AG04450 (cell line): ENCODE measurements around the gene EIF5A. TPM values are rescaled to one million over a fixed set of nuclear protein-coding genes. Genes with fewer than 3 reads are reported as not detected.
A peak's percentile ranks its signal among the peaks of the same experiment; 100 is the strongest.

ENCODE experiments used
- CTCF ChIA-PET: fragments of 300-600, 350-600 bp; formaldehyde crosslinking; extraction: SDS; loops from one replicate; lab custom pipeline; 2022; ENCODE audit warnings: antibody characterized with exemption, inconsistent platforms; lab: Charles Lee
- POLR2A ChIA-PET: fragments of 350-600 bp; formaldehyde crosslinking; extraction: SDS; loops from one replicate; lab custom pipeline; 2021; ENCODE audit warnings: antibody characterized with exemption, inconsistent platforms; lab: Yijun Ruan, JAX
- DNase-seq: peaks from one replicate; pipeline ENCODE4 v3.0.0-alpha.2; 2011; ENCODE audit warnings: low read depth, low spot score
- H3K27ac ChIP-seq: one replicate; pipeline ENCODE4 v1.5.1; 2012; ENCODE audit warnings: low read depth, low read length, control low read depth
- H3K27me3 ChIP-seq: one replicate; pipeline ENCODE4 v1.6.0; 2012; ENCODE audit warnings: low read length; ENCODE audit not compliant: control insufficient read depth, insufficient read depth
- H3K4me3 ChIP-seq: 2 replicates; pipeline ENCODE4 v1.5.1; 2011; ENCODE audit warnings: mild to moderate bottlenecking, low read depth, low read length, control low read depth
- H3K9me3 ChIP-seq: 2 replicates; pipeline ENCODE4 v1.5.1; 2012; ENCODE audit warnings: low read length; ENCODE audit not compliant: control insufficient read depth, insufficient read depth
- CTCF ChIP-seq: IDR thresholded peaks from 2 replicates; pipeline ENCODE4 v1.5.1; 2011; ENCODE audit warnings: low read depth, low read length, control low read depth, inconsistent platforms
- polyA minus RNA-seq: library from RNA; depleted of rRNA, polyadenylated mRNA; stranded (reverse); fragments of >200 nt; gene quantifications from 2 replicates; pipeline ENCODE4 v1.2.3, GENCODE V29; 2011; rRNA and poly(A)+ RNA removed
- polyA plus RNA-seq: library from polyadenylated mRNA; depleted of rRNA; stranded (reverse); fragments of >200 nt; gene quantifications from 2 replicates; pipeline ENCODE4 v1.2.3, GENCODE V29; 2011; rRNA removed

The EIF5A gene
- polyA plus RNA-seq: 466 and 469 TPM in 2 replicates
- polyA minus RNA-seq: 754 and 776 TPM in 2 replicates

- no peaks in the 10 kb centered on the region for H3K27me3 ChIP-seq
- H3K4me3 ChIP-seq: peak within 1 kb of the TSS; percentile 87
- peaks cover 4% of the 10 kb centered on the region; the same call in 1 of the 2 replicates for H3K9me3 ChIP-seq
- peak; percentile 100 for DNase-seq
- POLR2A ChIA-PET: no interaction called here
- CTCF ChIA-PET: no interaction called here
- no peak for TF ChIP-seq CTCF
- H3K27ac ChIP-seq: peak within 1 kb of the TSS; percentile 87
These were observed at the start of gene EIF5A for GRCh38 chr17:7306911-7307685. Gene EIF5A (plus strand): TSS chr17:7307628. CDS start chr17:7309636, 2,008 bp downstream.

- CTCF ChIA-PET: interaction anchor here (1.4 kb wide), 1 partner anchor 16 kb away, joined by 3 read pairs; the partner anchor contains the start of gene GABARAP
- POLR2A ChIA-PET: interaction anchor here (0.7 kb wide), 1 partner anchor 12 kb away, joined by 6 read pairs; no protein-coding TSS in a partner anchor
- Histone ChIP-seq H3K27ac (no peak overlapping the region), H3K9me3 (no peaks in the 10 kb centered on the region), H3K4me3 (no peak overlapping the region), H3K27me3 (peaks cover 8% of the 10 kb centered on the region)
- no peak for DNase-seq
- no peak for TF ChIP-seq CTCF
These were observed 48.5 kb upstream of the EIF5A start for GRCh38 chr17:7258731-7259554.

GRCh38 chr17:7259555-7259889, 47.9 kb upstream of the EIF5A start:
- Histone ChIP-seq H3K4me3 (no peak overlapping the region), H3K27me3 (peaks cover 8% of the 10 kb centered on the region), H3K9me3 (no peaks in the 10 kb centered on the region), H3K27ac (no peak overlapping the region)
- DNase-seq: no peak
- ChIA-PET CTCF (interaction anchor here (1.4 kb wide), 1 partner anchor 17 kb away, joined by 3 read pairs; the partner anchor contains the start of gene GABARAP), POLR2A (no interaction called here)
- no peak for TF ChIP-seq CTCF

GRCh38 chr17:7260151-7260550, 47.3 kb upstream of the EIF5A start:
- H3K27me3 ChIP-seq: peaks cover 8% of the 10 kb centered on the region
- TF ChIP-seq CTCF: no peak
- H3K4me3 ChIP-seq: no peak overlapping the region
- DNase-seq: no peak
- no peak overlapping the region for H3K27ac ChIP-seq
- POLR2A ChIA-PET: no interaction called here
- no peaks in the 10 kb centered on the region for H3K9me3 ChIP-seq
- CTCF ChIA-PET: interaction anchor here (1.4 kb wide), 1 partner anchor 18 kb away, joined by 3 read pairs; the partner anchor contains the start of gene GABARAP
